ENCODE measurements around the gene HNF1A. TPM values are rescaled to one million over a fixed set of nuclear protein-coding genes. Genes with fewer than 3 reads are reported as not detected.

HNF1A gene
- total RNA-seq, 4 donors from 2014 or later = 0.27 to 0.47 TPM; not detected in 2

GRCh38 chr12:120988658-120989057 is 10.3 kb downstream of the HNF1A start:
- Histone ChIP-seq H3K36me3 (no peaks in the 10 kb centered on the region), H3K4me1 (no peaks in the 10 kb centered on the region), H3K4me3 (no peak overlapping the region), H3K9me3 (no peaks in the 10 kb centered on the region), H3K27me3 (no peaks in the 10 kb centered on the region), H3K27ac (no peak overlapping the region)
- ATAC-seq = no peak
- WGBS, 2 donors (ENCODE audit: low coverage in 1 of 2) = 93% methylated on average over 2 of the region's 17 CpGs; no CpG with 5 or more reads in 1 of the 2 donors
- no peak for TF ChIP-seq POLR2AphosphoS5 (IDR thresholded peaks at IDR 0.05)
- no peak for TF ChIP-seq POLR2A (IDR thresholded peaks at IDR 0.05)
- TF ChIP-seq EP300 (IDR thresholded peaks at IDR 0.05) = no peak
- TF ChIP-seq, protein P1, sequence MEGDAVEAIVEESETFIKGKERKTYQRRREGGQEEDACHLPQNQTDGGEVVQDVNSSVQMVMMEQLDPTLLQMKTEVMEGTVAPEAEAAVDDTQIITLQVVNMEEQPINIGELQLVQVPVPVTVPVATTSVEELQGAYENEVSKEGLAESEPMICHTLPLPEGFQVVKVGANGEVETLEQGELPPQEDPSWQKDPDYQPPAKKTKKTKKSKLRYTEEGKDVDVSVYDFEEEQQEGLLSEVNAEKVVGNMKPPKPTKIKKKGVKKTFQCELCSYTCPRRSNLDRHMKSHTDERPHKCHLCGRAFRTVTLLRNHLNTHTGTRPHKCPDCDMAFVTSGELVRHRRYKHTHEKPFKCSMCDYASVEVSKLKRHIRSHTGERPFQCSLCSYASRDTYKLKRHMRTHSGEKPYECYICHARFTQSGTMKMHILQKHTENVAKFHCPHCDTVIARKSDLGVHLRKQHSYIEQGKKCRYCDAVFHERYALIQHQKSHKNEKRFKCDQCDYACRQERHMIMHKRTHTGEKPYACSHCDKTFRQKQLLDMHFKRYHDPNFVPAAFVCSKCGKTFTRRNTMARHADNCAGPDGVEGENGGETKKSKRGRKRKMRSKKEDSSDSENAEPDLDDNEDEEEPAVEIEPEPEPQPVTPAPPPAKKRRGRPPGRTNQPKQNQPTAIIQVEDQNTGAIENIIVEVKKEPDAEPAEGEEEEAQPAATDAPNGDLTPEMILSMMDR (IDR thresholded peaks at IDR 0.05) = no peak

DNA sequence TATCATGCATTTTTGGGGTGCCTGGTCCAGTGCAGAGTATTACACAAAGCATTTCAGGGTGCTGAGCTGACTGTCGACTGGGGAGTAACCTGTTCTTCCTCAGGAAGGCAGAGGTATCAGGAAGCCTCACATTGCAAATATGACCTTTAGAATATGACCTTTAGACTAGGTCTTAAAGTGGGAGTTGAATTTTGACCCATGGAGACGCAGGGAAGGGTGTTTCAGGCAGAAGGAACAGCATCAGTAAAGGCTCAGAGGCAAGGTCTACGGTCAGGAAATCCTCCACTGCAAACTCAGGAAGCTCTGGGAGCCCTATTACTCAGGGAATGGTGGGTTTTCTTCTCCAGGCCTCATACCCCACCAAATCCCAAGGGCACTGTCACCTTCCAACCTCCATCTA is 11.3 kb downstream of the HNF1A start:
- H3K27ac ChIP-seq = no peak overlapping the region
- TF ChIP-seq, protein P1 (IDR thresholded peaks at IDR 0.05) = no peak
- TF ChIP-seq EP300 (IDR thresholded peaks at IDR 0.05) (no peak), POLR2A (IDR thresholded peaks at IDR 0.05) (no peak), POLR2AphosphoS5 (IDR thresholded peaks at IDR 0.05) (no peak)
- H3K27me3 ChIP-seq = no peaks in the 10 kb centered on the region
- H3K4me3 ChIP-seq = no peak overlapping the region
- 69 to 91% methylated on average over 2 to 3 of the region's 3 CpGs for WGBS, 2 donors (ENCODE audit: low coverage in 1 of 2)
- H3K9me3 ChIP-seq = no peaks in the 10 kb centered on the region
- H3K36me3 ChIP-seq = no peaks in the 10 kb centered on the region
- H3K4me1 ChIP-seq = no peaks in the 10 kb centered on the region
- no peak for ATAC-seq

DNA sequence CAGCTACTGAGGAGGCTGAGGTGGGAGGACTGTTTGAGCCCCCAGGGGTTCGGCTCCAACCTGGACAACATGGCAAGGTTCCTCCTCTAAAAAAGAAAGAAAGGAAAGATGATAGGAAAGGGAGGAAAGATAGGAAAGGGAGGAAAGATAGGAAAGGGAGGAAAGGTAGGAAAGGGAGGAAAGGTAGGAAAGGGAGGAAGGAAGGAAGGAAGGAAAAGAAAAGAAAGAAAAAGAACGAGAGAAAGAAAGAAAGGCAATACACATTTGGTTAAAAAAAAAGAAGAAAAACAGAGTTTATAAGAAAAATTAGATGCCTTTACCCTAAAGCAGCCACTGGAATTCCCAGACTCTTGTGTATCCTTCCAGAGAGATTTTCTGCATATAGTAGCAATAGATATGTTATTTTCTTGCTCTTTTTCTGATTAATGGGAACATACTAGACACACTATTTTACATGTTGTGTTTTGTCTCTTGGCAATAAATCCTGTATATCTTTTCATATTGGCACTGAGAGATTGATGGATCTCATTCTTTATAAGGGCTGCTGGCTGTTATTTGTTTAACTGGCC is 12.2 kb downstream of the HNF1A start:
- no peak for ATAC-seq
- no peak overlapping the region for H3K27ac ChIP-seq
- TF ChIP-seq EP300 (IDR thresholded peaks at IDR 0.05) (no peak), POLR2A (IDR thresholded peaks at IDR 0.05) (no peak), POLR2AphosphoS5 (IDR thresholded peaks at IDR 0.05) (no peak)
- TF ChIP-seq, protein P1 (IDR thresholded peaks at IDR 0.05) = no peak
- H3K4me3 ChIP-seq = no peak overlapping the region
- H3K9me3 ChIP-seq = no peaks in the 10 kb centered on the region
- H3K4me1 ChIP-seq = no peaks in the 10 kb centered on the region
- H3K36me3 ChIP-seq = no peaks in the 10 kb centered on the region
- H3K27me3 ChIP-seq = peaks cover 4% of the 10 kb centered on the region
- WGBS, 2 donors (ENCODE audit: low coverage in 1 of 2) = 44 to 77% methylated on average over 1 to 2 of the region's 2 CpGs

DNA sequence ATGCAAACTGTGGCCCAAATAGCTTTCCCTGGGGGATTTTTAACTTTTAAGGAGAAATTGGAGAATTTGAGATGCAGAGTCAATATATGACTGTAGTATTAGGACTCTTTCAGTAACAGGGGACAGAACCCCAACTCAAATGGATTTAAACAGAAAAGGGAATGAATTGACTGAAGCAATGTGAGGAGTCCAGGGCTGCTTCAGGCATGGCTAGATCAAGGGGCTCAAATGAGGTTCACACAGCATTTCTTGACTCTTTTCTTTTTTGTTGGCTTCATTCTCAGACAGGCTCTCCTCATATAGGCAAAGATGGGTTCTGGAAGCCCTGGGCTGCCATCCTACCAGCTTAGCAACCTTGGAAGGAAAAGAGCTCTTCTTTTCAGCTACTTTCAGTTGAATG is 13.6 kb downstream of the HNF1A start:
- no peak for TF ChIP-seq POLR2A (IDR thresholded peaks at IDR 0.05)
- TF ChIP-seq, protein P1 (IDR thresholded peaks at IDR 0.05) = no peak
- no peak for TF ChIP-seq POLR2AphosphoS5 (IDR thresholded peaks at IDR 0.05)
- no peak for TF ChIP-seq EP300 (IDR thresholded peaks at IDR 0.05)
- Histone ChIP-seq H3K36me3 (no peaks in the 10 kb centered on the region), H3K27me3 (peaks cover 5% of the 10 kb centered on the region), H3K4me3 (no peak overlapping the region), H3K27ac (no peak overlapping the region), H3K4me1 (no peaks in the 10 kb centered on the region), H3K9me3 (no peaks in the 10 kb centered on the region)
- no peak for ATAC-seq

DNA sequence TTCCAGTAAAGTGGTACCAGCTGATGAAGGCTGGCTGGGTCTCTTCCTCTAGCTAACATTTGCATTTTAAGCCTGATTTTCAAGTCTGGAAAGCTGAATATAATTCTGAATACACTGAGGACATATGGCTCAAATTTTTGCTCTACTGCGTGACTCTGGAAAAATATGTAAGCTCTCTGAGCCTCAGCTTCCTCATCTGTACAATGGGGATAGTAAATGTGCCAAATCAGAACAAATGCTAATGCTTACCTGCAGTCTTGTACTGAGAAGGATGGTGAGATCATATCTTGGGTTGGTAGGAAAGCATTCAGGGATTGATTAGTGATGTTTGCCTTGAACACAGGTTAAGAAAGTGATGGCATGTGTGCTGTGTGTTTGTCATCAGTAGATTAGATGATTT is 14.6 kb downstream of the HNF1A start:
- no peak overlapping the region for H3K4me3 ChIP-seq
- no peak overlapping the region for H3K27ac ChIP-seq
- TF ChIP-seq EP300 (IDR thresholded peaks at IDR 0.05) = no peak
- TF ChIP-seq POLR2A (IDR thresholded peaks at IDR 0.05) = no peak
- TF ChIP-seq, protein P1 (IDR thresholded peaks at IDR 0.05) = no peak
- no peak for TF ChIP-seq POLR2AphosphoS5 (IDR thresholded peaks at IDR 0.05)
- no peaks in the 10 kb centered on the region for H3K4me1 ChIP-seq
- H3K36me3 ChIP-seq = no peaks in the 10 kb centered on the region
- no peaks in the 10 kb centered on the region for H3K9me3 ChIP-seq
- 83% methylated on average over 1 of the region's 1 CpG; no CpG with 5 or more reads in 1 of the 2 donors for WGBS, 2 donors (ENCODE audit: low coverage in 1 of 2)
- ATAC-seq = no peak
- H3K27me3 ChIP-seq = peaks cover 14% of the 10 kb centered on the region

All from gastroesophageal sphincter (tissue), 4 donors.